Esophagus squamous epithelium (tissue), 5 donors: ENCODE data around the gene ADAMTS12. TPM values are rescaled to one million over a fixed set of nuclear protein-coding genes. Genes with fewer than 3 reads are reported as not detected.

Experiments used
- DNase-seq: peaks from one replicate; lab custom pipeline; 2025; lab: John Stamatoyannopoulos, UW
- H3K27ac ChIP-seq, 4 donors: fragments of 200-600 bp; sonication (generic); one replicate each; pipeline ENCODE4 v1.5.1; 2016 to 2019; ENCODE audit warnings: mild to moderate bottlenecking in 1 of 4
- H3K27me3 ChIP-seq, 4 donors: fragments of 200-600 bp; sonication (generic); 1 replicate in 3 of 4; 2 replicates in 1 of 4; pipeline versions ENCODE4 v1.5.1 to v1.6.0; 2017 to 2021; ENCODE audit warnings: antibody characterized with exemption in 1 of 4
- H3K36me3 ChIP-seq, 3 donors: fragments of 200-600 bp; sonication (generic); one replicate each; pipeline ENCODE4 v1.5.1; 2016 to 2019
- H3K4me1 ChIP-seq, 3 donors: fragments of 200-600 bp; sonication (generic); one replicate each; pipeline ENCODE4 v1.5.1; 2017 to 2019
- H3K4me3 ChIP-seq, 4 donors: fragments of 200-600 bp; sonication (generic); 1 replicate in 3 of 4; 2 replicates in 1 of 4; pipeline ENCODE4 v1.5.1; 2016 to 2019; ENCODE audit warnings: mild to moderate bottlenecking in 2 of 4, moderate library complexity in 1 of 4
- H3K9me3 ChIP-seq, 3 donors: fragments of 200-600 bp; sonication (generic); one replicate each; pipeline ENCODE4 v1.5.1; 2016 to 2019
- CTCF ChIP-seq, 6 experiments: fragments of 450-650 bp in 4 of 6; fragments of 200-600 bp in 2 of 6; sonication (generic) in 2 of 6; IDR thresholded peaks; one replicate each; pipeline ENCODE4 v1.5.1; 2016 to 2019; ENCODE audit warnings: antibody characterized with exemption in 6 of 6, mild to moderate bottlenecking in 4 of 6, moderate library complexity in 4 of 6
- POLR2A ChIP-seq, 4 donors: fragments of 450-650 bp; IDR thresholded peaks; one replicate each; pipeline ENCODE4 v1.6.1; 2017; ENCODE audit warnings: antibody characterized with exemption in 4 of 4, mild to moderate bottlenecking in 4 of 4, moderate library complexity in 3 of 4
- WGBS, 2 donors: methylation state at CpG; one replicate each; pipeline ENCODE4 v1.1.5; 2018; 5-methylcytosine and 5-hydroxymethylcytosine counted together
- intact Hi-C: fragments of 100-400 bp; cut with DNase I; formaldehyde crosslinking; loops from one replicate; pipeline ENCODE4 v1.15.0; 2022
- total RNA-seq, 4 donors: library from RNA; depleted of rRNA; stranded (reverse); fragments of >200 nt; gene quantifications; one replicate each; pipeline ENCODE4 v1.1.0, GENCODE V29; 2016
- donor health status: DM: yes; HTN: yes; CAD: no.

Gene ADAMTS12
- total RNA-seq, 4 donors from 2014 or later, result 0.73 to 1.3 (median 0.76) TPM; not detected in 1

GRCh38 chr5:33504570-33504969 lies 387.2 kb downstream of the ADAMTS12 start:
- TF ChIP-seq POLR2A (IDR thresholded peaks at IDR 0.05), result no peak
- no peak for TF ChIP-seq CTCF (IDR thresholded peaks at IDR 0.05)
- intact Hi-C loops, result no loop called here
- 73 to 89% methylated on average over 3 of the region's 3 CpGs for WGBS, 2 donors

GRCh38 chr5:33501899-33502298 lies 389.9 kb downstream of the ADAMTS12 start:
- no peaks in the 10 kb centered on the region for H3K27me3 ChIP-seq
- H3K9me3 ChIP-seq, result no peaks in the 10 kb centered on the region
- H3K4me1 ChIP-seq, result no peaks in the 10 kb centered on the region
- intact Hi-C loops, result no loop called here
- no peak overlapping the region for H3K4me3 ChIP-seq
- H3K27ac ChIP-seq, result no peak overlapping the region
- DNase-seq, result no peak
- 100% methylated on average over 3 of the region's 27 CpGs; no CpG with 5 or more reads in 1 of the 2 donors for WGBS, 2 donors
- no peaks in the 10 kb centered on the region for H3K36me3 ChIP-seq
- no peak for TF ChIP-seq POLR2A (IDR thresholded peaks at IDR 0.05)

More at GRCh38 chr5:33504570-33504969, 387.2 kb downstream of the ADAMTS12 start:
- Histone ChIP-seq H3K27ac (no peak overlapping the region), H3K9me3 (no peaks in the 10 kb centered on the region), H3K27me3 (no peaks in the 10 kb centered on the region), H3K4me1 (no peaks in the 10 kb centered on the region), H3K36me3 (no peaks in the 10 kb centered on the region), H3K4me3 (no peak overlapping the region)
- DNase-seq, result no peak

- Histone ChIP-seq H3K4me3 (no peak overlapping the region), H3K4me1 (no peaks in the 10 kb centered on the region), H3K27ac (no peak overlapping the region), H3K27me3 (no peaks in the 10 kb centered on the region), H3K9me3 (no peaks in the 10 kb centered on the region), H3K36me3 (no peaks in the 10 kb centered on the region)
- no peak for DNase-seq
- intact Hi-C loops, result no loop called here
- 73 to 79% methylated on average over 4 of the region's 4 CpGs for WGBS, 2 donors
- TF ChIP-seq POLR2A (IDR thresholded peaks at IDR 0.05) (no peak), CTCF (IDR thresholded peaks at IDR 0.05) (no peak)
Measured at GRCh38 chr5:33501260-33501659, 390.5 kb downstream of the ADAMTS12 start.

- no peak for DNase-seq
- 28 to 46% methylated on average over 1 of the region's 1 CpG for WGBS, 2 donors
- H3K27me3 ChIP-seq, result no peaks in the 10 kb centered on the region
- no peak overlapping the region for H3K27ac ChIP-seq
- intact Hi-C loops, result no loop called here
- H3K36me3 ChIP-seq, result no peaks in the 10 kb centered on the region
- H3K4me3 ChIP-seq, result no peak overlapping the region
- no peaks in the 10 kb centered on the region for H3K4me1 ChIP-seq
- no peaks in the 10 kb centered on the region for H3K9me3 ChIP-seq
- no peak for TF ChIP-seq CTCF (IDR thresholded peaks at IDR 0.05)
- TF ChIP-seq POLR2A (IDR thresholded peaks at IDR 0.05), result no peak
Measured at GRCh38 chr5:33494466-33494865, 397.3 kb downstream of the ADAMTS12 start.

GRCh38 chr5:33491941-33492340 lies 399.8 kb downstream of the ADAMTS12 start:
- no peak overlapping the region for H3K27ac ChIP-seq
- no peaks in the 10 kb centered on the region for H3K36me3 ChIP-seq
- no peaks in the 10 kb centered on the region for H3K4me1 ChIP-seq
- no peaks in the 10 kb centered on the region for H3K9me3 ChIP-seq
- TF ChIP-seq POLR2A (IDR thresholded peaks at IDR 0.05) (no peak), CTCF (IDR thresholded peaks at IDR 0.05) (no peak)
- intact Hi-C loops, result no loop called here
- no peak for DNase-seq
- no peak overlapping the region for H3K4me3 ChIP-seq
- H3K27me3 ChIP-seq, result no peaks in the 10 kb centered on the region
